GM21737 (cell line): ENCODE measurements around the gene COQ8A.

Experiments used
- ATAC-seq: cut with Tn5 transposase; IDR thresholded peaks from one replicate; pipeline ENCODE4 v1.9.1; 2021; ENCODE audit warnings: mild to moderate bottlenecking, moderate library complexity; ENCODE audit not compliant: unreplicated experiment

COQ8A gene

GRCh38 chr1:226940029-226940805, at the start of gene COQ8A:
COQ8A (plus strand) TSS chr1:226940294; CDS start chr1:226961386, 21,092 bp downstream.
- ATAC-seq = peak; percentile 96

- ATAC-seq = no peak
These were observed 49.6 kb upstream of the COQ8A start for GRCh38 chr1:226890331-226891108.

GRCh38 chr1:226891346-226891745, 48.7 kb upstream of the COQ8A start:
- no peak for ATAC-seq

GRCh38 chr1:226891846-226892523, 48.1 kb upstream of the COQ8A start:
- no peak for ATAC-seq

- ATAC-seq = no peak
These were observed 47.6 kb upstream of the COQ8A start for GRCh38 chr1:226892524-226892875.

- no peak for ATAC-seq
These were observed 46.2 kb upstream of the COQ8A start for GRCh38 chr1:226893936-226894335.

- ATAC-seq = no peak
These were observed 45.3 kb upstream of the COQ8A start for GRCh38 chr1:226894826-226895225.

GRCh38 chr1:226895644-226896043, 44.5 kb upstream of the COQ8A start:
- no peak for ATAC-seq

- ATAC-seq = no peak
These were observed 41.8 kb upstream of the COQ8A start for GRCh38 chr1:226898246-226898645.

GRCh38 chr1:226901421-226901820, 38.7 kb upstream of the COQ8A start:
- no peak for ATAC-seq

GRCh38 chr1:226902601-226903000, 37.5 kb upstream of the COQ8A start:
- ATAC-seq = no peak

GRCh38 chr1:226903819-226904716, 36.0 kb upstream of the COQ8A start:
- ATAC-seq = no peak

GRCh38 chr1:226904772-226905171, 35.3 kb upstream of the COQ8A start:
- no peak for ATAC-seq

- ATAC-seq = no peak
These were observed 31.7 kb upstream of the COQ8A start for GRCh38 chr1:226908419-226908818.

GRCh38 chr1:226908913-226909312, 31.2 kb upstream of the COQ8A start:
- no peak for ATAC-seq

GRCh38 chr1:226912587-226913176, 27.4 kb upstream of the COQ8A start:
- ATAC-seq = peak; percentile 50

- peak; percentile 11 for ATAC-seq
These were observed 24.5 kb upstream of the COQ8A start for GRCh38 chr1:226915672-226915995.

GRCh38 chr1:226916497-226916896, 23.6 kb upstream of the COQ8A start:
- ATAC-seq = no peak

GRCh38 chr1:226919587-226919986, 20.5 kb upstream of the COQ8A start:
- no peak for ATAC-seq

GRCh38 chr1:226919995-226920394, 20.1 kb upstream of the COQ8A start:
- no peak for ATAC-seq
